K562 (cell line): ENCODE measurements around the gene ESPL1. TPM values are rescaled to one million over a fixed set of nuclear protein-coding genes. Genes with fewer than 3 reads are reported as not detected.

Experiments
- ATAC-seq: fragments of 200-7000 bp; cut with Tn5 transposase; 3 replicates; pipeline ENCODE4 v1.9.1; 2020; ENCODE audit warnings: moderate library complexity
- BruUV-seq: library from RNA; stranded (reverse); fragments of 400-500 nt; replicated peaks from 2 replicates; lab custom pipeline; 2021; lab: Mats Ljungman, UMichigan
- CTCF ChIA-PET: fragments of 300-600 bp; formaldehyde crosslinking; extraction: SDS; loops from one replicate; lab custom pipeline; 2021; ENCODE audit warnings: low intra/inter-chr PET ratio; lab: Yijun Ruan, JAX
- POLR2A ChIA-PET: fragments of 300-600, 350-650 bp; sonication (Branson Sonifier 250); formaldehyde crosslinking; extraction: SDS; loops from one replicate; lab custom pipeline; 2021; ENCODE audit warnings: antibody characterized with exemption, inconsistent platforms; lab: Yijun Ruan, JAX
- DNase-seq, 4 experiments: peaks; one replicate each; pipeline versions ENCODE4 v3.0.0 to v3.0.0-alpha.2; 2011 to 2018; ENCODE audit warnings: low spot score in 3 of 4, mixed read lengths in 3 of 4; ENCODE audit errors: extremely low read depth in 1 of 4
- FAIRE-seq: peaks from 2 replicates; lab custom pipeline; 2011; peaks lifted over from hg19 to GRCh38; lab: Jason Lieb, UNC
- H2AFZ ChIP-seq: 2 replicates; pipeline ENCODE4 v1.6.0; 2011; ENCODE audit warnings: low read depth, low read length, control low read depth, inconsistent platforms
- H3K27ac ChIP-seq: fragments of 200-600 bp; 3 replicates; pipeline ENCODE4 v1.8.0; 2011; ENCODE audit warnings: low read depth, mild to moderate bottlenecking, control low read depth, inconsistent platforms, low read length, moderate library complexity, mixed read lengths; ENCODE audit errors: extremely low read depth
- H3K27me3 ChIP-seq, 2 experiments: fragments of 300-600 bp in 1 of 2; 2 replicates in 1 of 2; 3 replicates in 1 of 2; pipeline versions ENCODE4 v1.6.0 to v1.8.0; 2011; ENCODE audit warnings: inconsistent platforms in 2 of 2, low read length in 2 of 2, mild to moderate bottlenecking in 1 of 2, mixed read lengths in 1 of 2, moderate library complexity in 1 of 2; ENCODE audit not compliant: control insufficient read depth in 2 of 2, insufficient read depth in 2 of 2
- H3K36me3 ChIP-seq: fragments of 300-600 bp; 3 replicates; pipeline ENCODE4 v1.8.0; 2011; ENCODE audit warnings: mild to moderate bottlenecking, low read length, inconsistent platforms; ENCODE audit not compliant: control insufficient read depth, insufficient read depth
- H3K4me1 ChIP-seq, 2 experiments: fragments of 200-600 bp in 1 of 2; replicated peaks in 1 of 2; 2 replicates in 1 of 2; 3 replicates in 1 of 2; pipeline versions ENCODE4 v1.5.1 to v1.8.0; 2011; ENCODE audit warnings: inconsistent platforms in 2 of 2, low read length in 2 of 2, mild to moderate bottlenecking in 1 of 2, mixed read lengths in 1 of 2, moderate library complexity in 1 of 2; ENCODE audit not compliant: control insufficient read depth in 2 of 2, insufficient read depth in 2 of 2
- H3K4me2 ChIP-seq: 2 replicates; pipeline ENCODE4 v1.6.1; 2011; ENCODE audit warnings: low read length, control low read depth, inconsistent platforms, mixed read lengths; ENCODE audit not compliant: insufficient read depth
- H3K4me3 ChIP-seq: fragments of 200-600 bp; sonication (generic), shearing (Covaris generic); 2 replicates; pipeline ENCODE4 v1.5.1; 2016; ENCODE audit warnings: control low read depth, inconsistent platforms
- H3K79me2 ChIP-seq: fragments of 200-600 bp; 3 replicates; pipeline ENCODE4 v1.8.0; 2011; ENCODE audit warnings: low read length, inconsistent platforms; ENCODE audit not compliant: control insufficient read depth, insufficient read depth
- H3K9ac ChIP-seq, 2 experiments: 2 replicates each; pipeline versions ENCODE4 v1.6.0 to v1.6.1; 2011; ENCODE audit warnings: low read depth in 2 of 2, low read length in 2 of 2, control low read depth in 1 of 2, inconsistent platforms in 1 of 2, mild to moderate bottlenecking in 1 of 2, mixed read lengths in 1 of 2; ENCODE audit not compliant: insufficient read depth in 1 of 2
- H3K9me1 ChIP-seq: one replicate; pipeline ENCODE4 v1.6.0; 2011; ENCODE audit warnings: inconsistent platforms, mild to moderate bottlenecking, low read length, moderate library complexity; ENCODE audit not compliant: control insufficient read depth, insufficient read depth
- H3K9me3 ChIP-seq: replicated peaks from 2 replicates; pipeline ENCODE4 v1.5.1; 2011; ENCODE audit warnings: low read depth, low read length, inconsistent platforms; ENCODE audit not compliant: control insufficient read depth, insufficient read depth
- H4K20me1 ChIP-seq: replicated peaks from 2 replicates; pipeline ENCODE4 v1.6.1; 2011; ENCODE audit warnings: low read length, inconsistent platforms, mixed read lengths; ENCODE audit not compliant: control insufficient read depth, insufficient read depth
- ARID1B ChIP-seq: fragments of 450-650 bp; IDR thresholded peaks from 2 replicates; pipeline ENCODE4 v1.6.1; 2016; ENCODE audit warnings: antibody characterized with exemption, mild to moderate bottlenecking, inconsistent platforms
- ARID2 ChIP-seq: fragments of 450-650 bp; IDR thresholded peaks from 2 replicates; pipeline ENCODE4 v1.6.1; 2017; ENCODE audit warnings: antibody characterized with exemption, mild to moderate bottlenecking
- EHMT2 ChIP-seq: fragments of 450-650 bp; IDR thresholded peaks from 2 replicates; pipeline ENCODE4 v1.6.1; 2018; ENCODE audit warnings: antibody characterized with exemption
- ELF1 ChIP-seq: fragments of 200-800 bp; sonication (Bioruptor generic); IDR thresholded peaks from 2 replicates; pipeline ENCODE4 v1.6.1; 2016; ENCODE audit warnings: missing genetic modification characterization, missing compliant biosample characterization
- GTF2F1 ChIP-seq: IDR thresholded peaks from 2 replicates; pipeline ENCODE4 v1.6.1; 2011; ENCODE audit warnings: low read depth, low read length, improper control_type of control experiment
- HDAC2 ChIP-seq: fragments of 450-650 bp; IDR thresholded peaks from 2 replicates; pipeline ENCODE4 v1.6.1; 2016; ENCODE audit warnings: mild to moderate bottlenecking
- JUND ChIP-seq, 2 experiments: IDR thresholded peaks; 2 replicates in 1 of 2; 3 replicates in 1 of 2; pipeline ENCODE4 v1.6.1; 2011; ENCODE audit warnings: borderline replicate concordance in 2 of 2, low read depth in 2 of 2, low read length in 2 of 2, improper control_type of control experiment in 1 of 2, missing biosample characterization in 1 of 2, missing genetic modification characterization in 1 of 2, missing genetic modification reagents in 1 of 2
- KLF6 ChIP-seq: fragments of 250-450 bp; sonication (Bioruptor Pico); IDR thresholded peaks from 2 replicates; pipeline ENCODE4 v1.4.0; 2020; ENCODE audit warnings: mild to moderate bottlenecking, moderate library complexity, borderline replicate concordance
- MXI1 ChIP-seq: IDR thresholded peaks from 2 replicates; pipeline ENCODE4 v1.6.1; 2011; ENCODE audit warnings: low read depth, mild to moderate bottlenecking, improper control_type of control experiment, low read length
- NR0B1 ChIP-seq: fragments of 450-650 bp; IDR thresholded peaks from one replicate; pipeline ENCODE4 v1.6.1; 2018; ENCODE audit warnings: mild to moderate bottlenecking, moderate library complexity; ENCODE audit not compliant: partially characterized antibody
- NR3C1 ChIP-seq: sonication (generic); formaldehyde crosslinking; IDR thresholded peaks from 2 replicates; pipeline ENCODE4 v1.8.1; 2022; ENCODE audit warnings: missing genetic modification reagents
- PML ChIP-seq: IDR thresholded peaks from 2 replicates; pipeline ENCODE4 v1.6.1; 2012; ENCODE audit warnings: low read length, inconsistent platforms
- RBM25 ChIP-seq: fragments of 200-400 bp; formaldehyde crosslinking; IDR thresholded peaks from 2 replicates; pipeline ENCODE4 v1.6.1; 2018; ENCODE audit warnings: low read length, low read depth, moderate library complexity; ENCODE audit not compliant: severe bottlenecking
- SAP30 ChIP-seq: fragments of 200-600 bp; sonication (generic); IDR thresholded peaks from 2 replicates; pipeline ENCODE4 v1.6.1; 2012; ENCODE audit warnings: borderline replicate concordance, low read depth, mild to moderate bottlenecking, moderate library complexity, low read length, control low read depth, inconsistent platforms; ENCODE audit not compliant: insufficient read depth, poor library complexity, severe bottlenecking
- TAF7 ChIP-seq: fragments of 450-650 bp; IDR thresholded peaks from 2 replicates; pipeline ENCODE4 v1.6.1; 2016; ENCODE audit warnings: missing genetic modification characterization, missing compliant biosample characterization
- ZNF512 ChIP-seq: IDR thresholded peaks from 2 replicates; pipeline ENCODE4 v1.6.1; 2016; ENCODE audit warnings: missing genetic modification characterization, missing compliant biosample characterization
- ZNF717 ChIP-seq: fragments of 250-450 bp; sonication (Bioruptor Pico); IDR thresholded peaks from 2 replicates; pipeline ENCODE4 v1.5.0; 2021
- WGBS: fragments of 100-300 bp; shearing (Covaris generic); methylation state at CpG from one replicate; pipeline ENCODE4 v1.1.6; 2016; ENCODE audit warnings: low coverage, mixed read lengths; ENCODE audit not compliant: insufficient coverage; ENCODE audit errors: missing lambda C conversion rate; 5-methylcytosine and 5-hydroxymethylcytosine counted together
- in situ Hi-C: fragments of 300-500 bp; cut with MboI; formaldehyde crosslinking; loops from 4 replicates; pipeline ENCODE4 v1.15.0; 2018; ENCODE audit warnings: inconsistent platforms, mixed read lengths
- intact Hi-C: fragments of 100-400 bp; cut with micrococcal nuclease; formaldehyde crosslinking; loops from 2 replicates; pipeline ENCODE4 v1.14.2; 2022
- polyA plus RNA-seq, 8 experiments: library from polyadenylated mRNA; depleted of rRNA in 4 of 8; stranded (reverse) in 5 of 8; unstranded in 3 of 8; fragments of >200 nt; fragmentation: Nextera tagmentation in 2 of 8; fragmentation: Illumina TruSeq in 1 of 8; extraction: Ambion mirVana in 2 of 8; extraction: Trizol in 1 of 8; gene quantifications; 2 replicates each; pipeline versions ENCODE4 v1.2.1 to v1.2.3, GENCODE V29; 2011 to 2014; ENCODE audit warnings: inconsistent platforms in 1 of 8, missing spikeins in 1 of 8
- total RNA-seq, 7 experiments: library from RNA; depleted of rRNA in 6 of 7; stranded (reverse); fragments of >200 nt in 6 of 7; fragmentation: Illumina TruSeq in 2 of 7; extraction: Trizol in 2 of 7; gene quantifications; 2 replicates each; pipeline versions ENCODE4 v1.2.1 to v1.2.3, GENCODE V29; 2011 to 2021; ENCODE audit warnings: low replicate concordance in 1 of 7
- TF ChIP-seq, protein P1 (sequence below), 2 experiments: IDR thresholded peaks; 2 replicates each; pipeline ENCODE4 v1.6.1; 2011; ENCODE audit warnings: borderline replicate concordance in 1 of 2, control low read depth in 1 of 2, low read depth in 1 of 2, low read length in 1 of 2, mild to moderate bottlenecking in 1 of 2, mixed read lengths in 1 of 2, moderate library complexity in 1 of 2; ENCODE audit not compliant: insufficient read depth in 1 of 2, insufficient read length in 1 of 2, poor library complexity in 1 of 2, severe bottlenecking in 1 of 2; ENCODE audit errors: extremely low read depth in 1 of 2

ESPL1 gene
- total and polyA plus RNA-seq, 9 of the 15 experiments (the other 6 are each of a cell fraction or from before 2014, with no cell fraction given): 1.2 to 55.0 (median 18.7) TPM

DNA sequence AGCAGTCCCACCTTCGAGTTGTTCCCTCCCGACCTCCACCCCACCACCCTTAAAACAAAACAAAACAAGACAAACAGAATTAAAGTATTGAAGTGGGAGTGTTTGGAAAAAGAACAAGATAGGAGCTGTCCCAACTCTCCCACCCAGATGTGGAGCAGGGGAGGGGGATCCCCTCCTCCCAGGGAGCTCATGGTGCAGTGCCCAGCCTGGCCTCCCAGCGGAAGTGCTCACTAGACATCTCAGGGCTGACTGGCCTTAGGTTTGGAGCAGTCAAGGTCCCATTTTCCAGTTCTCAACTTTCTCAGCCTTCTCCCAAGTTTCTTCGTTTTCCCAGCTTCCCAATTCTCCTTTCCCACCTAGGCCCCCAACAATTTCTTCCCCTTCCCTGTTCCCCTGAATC is 65.2 kb downstream of the ESPL1 start (continued):
- TF ChIP-seq ZNF512: no peak
- no peak for TF ChIP-seq RBM25

- Histone ChIP-seq H3K9me1 (no peaks in the 10 kb centered on the region), H3K9me3 (no peaks in the 10 kb centered on the region), H3K4me2 (no peak overlapping the region), H3K36me3 (no peaks in the 10 kb centered on the region), H3K4me3 (no peak overlapping the region), H2AFZ (no peak overlapping the region), H4K20me1 (no peaks in the 10 kb centered on the region), H3K27me3 (no peaks in the 10 kb centered on the region), H3K27ac (no peak overlapping the region), H3K79me2 (no peaks in the 10 kb centered on the region), H3K9ac (peak overlapping the region in 1 of 2 experiments; percentile 72; a peak in 1 of 4 replicates), H3K4me1 (peaks cover 15 to 29% of the 10 kb centered on the region in 2 experiments)
- no peak for ATAC-seq
- ChIA-PET POLR2A (interaction anchor here (1.1 to 2.0 kb wide), 3 partner anchors 10 to 167 kb away, joined by 5 to 12 read pairs (median 5); partner anchors contain the start of gene TARBP2), CTCF (no interaction called here)
- intact Hi-C loops (no loop called here), in situ Hi-C loops (no loop called here)
- no peak for DNase-seq
- 38% methylated on average over 7 of the region's 7 CpGs for WGBS
- no peak for FAIRE-seq
- BruUV-seq: no TSS peak
- TF ChIP-seq NR0B1 (no peak), SAP30 (no peak), JUND (IDR thresholded peaks at IDR 0.05; ENCODE audit: borderline replicate concordance, low read depth, low read length) (no peak), JUND (tag; IDR thresholded peaks at IDR 0.05; ENCODE audit: borderline replicate concordance, low read depth, low read length) (no peak), ARID1B (no peak), MXI1 (no peak), NR3C1 (no peak), TAF7 (tag) (no peak), EHMT2 (no peak), PML (no peak), GTF2F1 (no peak), ELF1 (tag) (no peak), HDAC2 (no peak), KLF6 (CRISPR knock-in tag) (no peak), ZNF717 (CRISPR knock-in tag) (no peak), ARID2 (no peak)
- TF ChIP-seq, protein P1, sequence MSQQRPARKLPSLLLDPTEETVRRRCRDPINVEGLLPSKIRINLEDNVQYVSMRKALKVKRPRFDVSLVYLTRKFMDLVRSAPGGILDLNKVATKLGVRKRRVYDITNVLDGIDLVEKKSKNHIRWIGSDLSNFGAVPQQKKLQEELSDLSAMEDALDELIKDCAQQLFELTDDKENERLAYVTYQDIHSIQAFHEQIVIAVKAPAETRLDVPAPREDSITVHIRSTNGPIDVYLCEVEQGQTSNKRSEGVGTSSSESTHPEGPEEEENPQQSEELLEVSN (IDR thresholded peaks at IDR 0.05; ENCODE audit: borderline replicate concordance in 1 of 2, extremely low read depth in 1 of 2, insufficient read depth in 1 of 2, insufficient read length in 1 of 2, low read depth in 1 of 2, low read length in 1 of 2, poor library complexity in 1 of 2, severe bottlenecking in 1 of 2): no peak
Measured at GRCh38 chr12:53333845-53334244, 65.7 kb downstream of the ESPL1 start.
